ENCODE results near the gene KRTAP2-4.

Gene KRTAP2-4

DNA sequence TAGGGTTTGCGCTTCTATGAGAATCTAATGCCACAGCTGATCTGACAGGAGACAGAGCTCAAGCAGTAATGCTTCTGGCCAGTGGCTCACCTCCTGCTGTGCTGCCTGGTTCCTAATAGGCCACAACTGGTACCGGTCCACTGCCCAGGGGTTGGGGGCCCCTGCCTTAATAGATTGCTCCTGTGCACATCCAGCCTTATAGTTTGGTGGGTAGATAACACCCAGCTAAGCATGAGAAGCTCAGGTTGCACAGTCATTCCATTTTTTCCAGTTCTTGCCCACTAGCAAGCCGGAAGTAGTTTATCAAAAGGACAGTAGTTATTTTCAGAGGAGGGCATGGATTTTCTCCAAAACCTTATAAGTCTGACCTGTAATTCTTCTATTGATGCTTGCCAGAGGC lies 46.3 kb downstream of the KRTAP2-4 start:
- no peak for DNase-seq (ENCODE audit: low read depth)
- H3K4me3 ChIP-seq (ENCODE audit: control insufficient read depth, low read depth, low read length) = no peak overlapping the region
- TF ChIP-seq, protein P1, sequence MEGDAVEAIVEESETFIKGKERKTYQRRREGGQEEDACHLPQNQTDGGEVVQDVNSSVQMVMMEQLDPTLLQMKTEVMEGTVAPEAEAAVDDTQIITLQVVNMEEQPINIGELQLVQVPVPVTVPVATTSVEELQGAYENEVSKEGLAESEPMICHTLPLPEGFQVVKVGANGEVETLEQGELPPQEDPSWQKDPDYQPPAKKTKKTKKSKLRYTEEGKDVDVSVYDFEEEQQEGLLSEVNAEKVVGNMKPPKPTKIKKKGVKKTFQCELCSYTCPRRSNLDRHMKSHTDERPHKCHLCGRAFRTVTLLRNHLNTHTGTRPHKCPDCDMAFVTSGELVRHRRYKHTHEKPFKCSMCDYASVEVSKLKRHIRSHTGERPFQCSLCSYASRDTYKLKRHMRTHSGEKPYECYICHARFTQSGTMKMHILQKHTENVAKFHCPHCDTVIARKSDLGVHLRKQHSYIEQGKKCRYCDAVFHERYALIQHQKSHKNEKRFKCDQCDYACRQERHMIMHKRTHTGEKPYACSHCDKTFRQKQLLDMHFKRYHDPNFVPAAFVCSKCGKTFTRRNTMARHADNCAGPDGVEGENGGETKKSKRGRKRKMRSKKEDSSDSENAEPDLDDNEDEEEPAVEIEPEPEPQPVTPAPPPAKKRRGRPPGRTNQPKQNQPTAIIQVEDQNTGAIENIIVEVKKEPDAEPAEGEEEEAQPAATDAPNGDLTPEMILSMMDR (conservative IDR thresholded peaks at IDR 0.05; ENCODE audit: control insufficient read depth, insufficient read depth, low read depth, low read length) = no peak

DNA sequence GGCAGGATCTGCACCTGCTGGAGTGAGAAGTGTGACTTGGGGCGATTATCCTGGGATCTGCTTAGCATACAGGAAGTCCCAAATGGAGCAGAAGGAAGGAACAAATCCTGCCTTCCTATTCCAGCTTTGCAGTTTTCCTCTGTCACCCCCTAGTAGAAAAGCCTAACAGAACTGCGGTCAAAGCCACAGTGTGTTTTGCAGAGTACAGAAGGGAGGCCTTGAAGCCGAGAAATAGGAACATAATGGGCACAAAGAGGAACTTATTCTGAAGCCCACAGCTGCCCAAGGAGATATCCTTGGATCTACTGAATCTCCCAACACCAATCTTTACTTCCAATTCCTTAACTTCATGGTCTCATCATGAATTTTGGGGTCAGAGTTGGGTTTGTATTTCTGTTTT lies 47.1 kb downstream of the KRTAP2-4 start:
- no peak for DNase-seq (ENCODE audit: low read depth)
- TF ChIP-seq, protein P1 (conservative IDR thresholded peaks at IDR 0.05; ENCODE audit: control insufficient read depth, insufficient read depth, low read depth, low read length) = no peak
- H3K4me3 ChIP-seq (ENCODE audit: control insufficient read depth, low read depth, low read length) = no peak overlapping the region

DNA sequence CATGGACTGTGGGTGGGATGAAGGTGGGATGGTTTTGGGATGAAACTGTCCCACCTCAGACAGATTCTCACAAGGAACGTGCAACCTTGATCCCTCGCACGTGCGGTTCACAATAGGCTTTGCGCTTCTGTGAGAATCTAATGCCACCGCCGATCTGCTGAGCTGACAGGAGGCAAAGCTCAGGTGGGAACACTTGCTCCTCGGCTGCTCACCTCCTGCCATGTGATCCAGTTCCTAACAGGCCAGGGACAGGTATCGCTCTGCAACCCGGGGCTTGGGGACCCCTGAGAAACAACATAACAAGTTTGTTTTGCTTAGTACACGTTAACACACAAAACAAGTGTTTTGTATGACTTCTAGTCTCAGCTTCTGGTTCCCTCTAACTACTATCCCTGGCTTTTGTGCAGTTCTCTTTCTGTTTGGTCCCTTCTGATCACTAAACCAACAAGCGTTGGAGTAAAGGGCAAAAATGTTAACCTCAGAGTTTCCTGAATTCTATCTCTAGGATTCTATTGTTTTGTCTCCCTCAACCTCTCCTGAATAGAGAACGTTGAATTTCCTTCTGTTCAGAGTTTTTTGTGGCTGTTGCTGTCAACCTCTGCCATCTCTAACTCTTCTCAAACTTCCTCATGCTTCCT lies 49.0 kb downstream of the KRTAP2-4 start:
- no peak for DNase-seq (ENCODE audit: low read depth)
- TF ChIP-seq, protein P1 (conservative IDR thresholded peaks at IDR 0.05; ENCODE audit: control insufficient read depth, insufficient read depth, low read depth, low read length) = no peak
- H3K4me3 ChIP-seq (ENCODE audit: control insufficient read depth, low read depth, low read length) = no peak overlapping the region

DNA sequence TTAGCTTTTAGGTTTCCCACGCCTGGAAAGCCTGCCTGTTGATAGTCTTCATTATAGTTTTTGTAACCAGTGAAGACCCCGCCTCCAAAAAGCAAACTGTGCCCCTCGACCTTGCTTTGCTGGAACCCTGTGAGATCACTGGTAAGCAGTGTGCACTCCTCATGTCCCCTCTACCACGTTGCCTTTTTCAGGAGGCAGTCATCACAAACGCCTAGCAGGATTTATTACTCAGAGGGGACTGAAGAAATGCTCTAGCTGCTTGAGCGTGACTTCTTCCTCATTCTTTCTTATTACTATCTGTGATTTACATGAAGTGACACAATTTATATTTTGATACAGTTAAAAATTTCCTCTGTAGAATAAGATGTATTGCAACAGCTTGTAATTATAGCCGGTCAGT lies 50.2 kb downstream of the KRTAP2-4 start:
- no peak for DNase-seq (ENCODE audit: low read depth)
- TF ChIP-seq, protein P1 (conservative IDR thresholded peaks at IDR 0.05; ENCODE audit: control insufficient read depth, insufficient read depth, low read depth, low read length) = no peak
- no peak overlapping the region for H3K4me3 ChIP-seq (ENCODE audit: control insufficient read depth, low read depth, low read length)

All from fibroblast of mammary gland (primary cell).